ENCODE results near the gene RAD54L2. TPM values are rescaled to one million over a fixed set of nuclear protein-coding genes. Genes with fewer than 3 reads are reported as not detected.

RAD54L2 gene
- total and polyA plus RNA-seq, 9 of the 15 experiments (the other 6 are each of a cell fraction or from before 2014, with no cell fraction given), result 1.3 to 12.2 (median 5.4) TPM

- TF ChIP-seq ZBTB49 (CRISPR knock-in tag; IDR thresholded peaks at IDR 0.05; ENCODE audit: borderline replicate concordance) (no peak), HNRNPLL (IDR thresholded peaks at IDR 0.05; ENCODE audit: low read depth, low read length, poor library complexity, severe bottlenecking) (peak; percentile 23), TAF1 (IDR thresholded peaks at IDR 0.05; ENCODE audit: control insufficient read depth, extremely low read depth, insufficient read depth, low read length, severe bottlenecking) (peak; percentile 6), KDM5B (IDR thresholded peaks at IDR 0.05; ENCODE audit: insufficient replicate concordance, low read depth, low read length) (no peak), BCOR (IDR thresholded peaks at IDR 0.05) (no peak), MCM2 (IDR thresholded peaks at IDR 0.05; ENCODE audit: low read depth) (no peak), PML (IDR thresholded peaks at IDR 0.05; ENCODE audit: low read length) (no peak), SAFB2 (IDR thresholded peaks at IDR 0.05; ENCODE audit: borderline replicate concordance, low read depth, low read length, severe bottlenecking) (no peak), IRF1 (CRISPR knock-in tag; IDR thresholded peaks at IDR 0.05; ENCODE audit: borderline replicate concordance) (no peak), STAT5B (CRISPR knock-in tag; IDR thresholded peaks at IDR 0.05) (no peak), ZNF740 (CRISPR knock-in tag; IDR thresholded peaks at IDR 0.05) (peak; percentile 84; the same call in 1 of the 2 replicates), ZNF740 (tag; IDR thresholded peaks at IDR 0.05) (peak in 1 of 2 experiments; percentile 91; a peak in 2 of 4 replicates), EWSR1 (IDR thresholded peaks at IDR 0.05; ENCODE audit: borderline replicate concordance, low read depth, partially characterized antibody) (no peak), PHB2 (IDR thresholded peaks at IDR 0.05; ENCODE audit: low read depth) (no peak), HDAC2 (IDR thresholded peaks at IDR 0.05) (0 out of 2 replicates have a peak, but pooled peaks have one; percentile 84), JUND (IDR thresholded peaks at IDR 0.05; ENCODE audit: borderline replicate concordance, low read depth, low read length) (0 out of 2 replicates have a peak, but pooled peaks have one; percentile 19), JUND (tag; IDR thresholded peaks at IDR 0.05; ENCODE audit: borderline replicate concordance, low read depth, low read length) (no peak), E2F6 (IDR thresholded peaks at IDR 0.05; ENCODE audit: borderline replicate concordance in 1 of 2, extremely low read depth in 1 of 2, insufficient read depth in 1 of 2, insufficient read length in 1 of 2, low read depth in 1 of 2, low read length in 1 of 2, poor library complexity in 1 of 2, severe bottlenecking in 1 of 2) (peak; percentile 36 to 71), MCM3 (IDR thresholded peaks at IDR 0.05) (no peak), FOXA1 (IDR thresholded peaks at IDR 0.05; ENCODE audit: borderline replicate concordance) (no peak), PRPF4 (IDR thresholded peaks at IDR 0.05; ENCODE audit: insufficient read depth, low read depth, low read length, poor library complexity, severe bottlenecking) (no peak), DACH1 (IDR thresholded peaks at IDR 0.05; ENCODE audit: partially characterized antibody) (no peak)
Measured at GRCh38 chr3:51498876-51499738, 39.4 kb upstream of the RAD54L2 start (continued).

Measured in K562 (cell line).